ENCODE results near the gene PHGDH.

The PHGDH gene

GRCh38 chr1:119729044-119729443 lies 17.3 kb downstream of the PHGDH start:
- in situ Hi-C loops (cut with MboI; ENCODE audit: low sequenced_read_pairs) = no loop called here

- in situ Hi-C loops (cut with MboI; ENCODE audit: low sequenced_read_pairs) = no loop called here
These were observed 19.3 kb downstream of the PHGDH start for GRCh38 chr1:119731060-119731459.

- in situ Hi-C loops (cut with MboI; ENCODE audit: low sequenced_read_pairs) = no loop called here
These were observed 20.2 kb downstream of the PHGDH start for GRCh38 chr1:119731741-119732430.

- in situ Hi-C loops (cut with MboI; ENCODE audit: low sequenced_read_pairs) = no loop called here
These were observed 20.9 kb downstream of the PHGDH start for GRCh38 chr1:119732465-119733168.

GRCh38 chr1:119733754-119734153 lies 22.0 kb downstream of the PHGDH start:
- in situ Hi-C loops (cut with MboI; ENCODE audit: low sequenced_read_pairs) = no loop called here

- in situ Hi-C loops (cut with MboI; ENCODE audit: low sequenced_read_pairs) = no loop called here
These were observed 23.5 kb downstream of the PHGDH start for GRCh38 chr1:119735217-119735616.

- in situ Hi-C loops (cut with MboI; ENCODE audit: low sequenced_read_pairs) = no loop called here
These were observed 24.9 kb downstream of the PHGDH start for GRCh38 chr1:119736649-119737039.

- in situ Hi-C loops (cut with MboI; ENCODE audit: low sequenced_read_pairs) = no loop called here
These were observed 25.4 kb downstream of the PHGDH start for GRCh38 chr1:119737040-119737682.

GRCh38 chr1:119738100-119738720 lies 26.5 kb downstream of the PHGDH start:
- in situ Hi-C loops (cut with MboI; ENCODE audit: low sequenced_read_pairs) = no loop called here

GRCh38 chr1:119739150-119739549 lies 27.4 kb downstream of the PHGDH start:
- in situ Hi-C loops (cut with MboI; ENCODE audit: low sequenced_read_pairs) = no loop called here

GRCh38 chr1:119740261-119740660 lies 28.5 kb downstream of the PHGDH start:
- in situ Hi-C loops (cut with MboI; ENCODE audit: low sequenced_read_pairs) = no loop called here

- in situ Hi-C loops (cut with MboI; ENCODE audit: low sequenced_read_pairs) = no loop called here
These were observed 29.4 kb downstream of the PHGDH start for GRCh38 chr1:119740896-119741780.

GRCh38 chr1:119742202-119742601 lies 30.5 kb downstream of the PHGDH start:
- in situ Hi-C loops (cut with MboI; ENCODE audit: low sequenced_read_pairs) = no loop called here

GRCh38 chr1:119742677-119743076 lies 30.9 kb downstream of the PHGDH start:
- in situ Hi-C loops (cut with MboI; ENCODE audit: low sequenced_read_pairs) = no loop called here

GRCh38 chr1:119743308-119743707 lies 31.6 kb downstream of the PHGDH start:
- in situ Hi-C loops (cut with MboI; ENCODE audit: low sequenced_read_pairs) = no loop called here

GRCh38 chr1:119743776-119744597 lies 32.3 kb downstream of the PHGDH start:
- in situ Hi-C loops (cut with MboI; ENCODE audit: low sequenced_read_pairs) = no loop called here

- in situ Hi-C loops (cut with MboI; ENCODE audit: low sequenced_read_pairs) = no loop called here
These were observed 32.8 kb downstream of the PHGDH start for GRCh38 chr1:119744598-119744942.

GRCh38 chr1:119745034-119745433 lies 33.3 kb downstream of the PHGDH start:
- in situ Hi-C loops (cut with MboI; ENCODE audit: low sequenced_read_pairs) = no loop called here

GRCh38 chr1:119747451-119747850 lies 35.7 kb downstream of the PHGDH start:
- in situ Hi-C loops (cut with MboI; ENCODE audit: low sequenced_read_pairs) = no loop called here

- in situ Hi-C loops (cut with MboI; ENCODE audit: low sequenced_read_pairs) = no loop called here
These were observed 36.3 kb downstream of the PHGDH start for GRCh38 chr1:119748040-119748439.

Measured in HL-60/S4 (cell line).